Loucy (cell line): ENCODE data around the gene GRN.

Source experiments
- H2AFZ ChIP-seq: fragments of 200-600 bp; sonication (generic); 2 replicates; pipeline ENCODE4 v1.6.0; 2016; ENCODE audit warnings: antibody characterized with exemption, mild to moderate bottlenecking, low read length, moderate library complexity
- H3F3A ChIP-seq: fragments of 200-600 bp; 2 replicates; pipeline ENCODE4 v1.6.0; 2016; ENCODE audit warnings: antibody characterized with exemption, low read depth, mild to moderate bottlenecking
- H3K27me3 ChIP-seq: fragments of 200-600 bp; sonication (generic); 2 replicates; pipeline ENCODE4 v1.6.1; 2014; ENCODE audit warnings: low read length, mild to moderate bottlenecking; ENCODE audit not compliant: insufficient read depth, poor library complexity, severe bottlenecking
- H3K36me3 ChIP-seq: fragments of 200-600 bp; sonication (generic); 2 replicates; pipeline ENCODE4 v1.6.1; 2016; ENCODE audit warnings: low read length; ENCODE audit not compliant: insufficient read depth
- H3K4me1 ChIP-seq: fragments of 200-600 bp; sonication (generic); 2 replicates; pipeline ENCODE4 v1.5.1; 2014; ENCODE audit warnings: low read length, mild to moderate bottlenecking; ENCODE audit not compliant: insufficient read depth, poor library complexity, severe bottlenecking
- H3K4me2 ChIP-seq: fragments of 200-600 bp; sonication (generic); 2 replicates; pipeline ENCODE4 v1.6.0; 2014; ENCODE audit warnings: antibody characterized with exemption, low read length, low read depth, mild to moderate bottlenecking; ENCODE audit not compliant: poor library complexity, severe bottlenecking
- H3K4me3 ChIP-seq: fragments of 200-600 bp; sonication (generic); 2 replicates; pipeline ENCODE4 v1.5.1; 2014; ENCODE audit warnings: low read length, mild to moderate bottlenecking, mixed read lengths; ENCODE audit not compliant: poor library complexity, severe bottlenecking
- H3K79me2 ChIP-seq: fragments of 200-600 bp; sonication (generic); 2 replicates; pipeline ENCODE4 v1.6.1; 2014; ENCODE audit warnings: low read length; ENCODE audit not compliant: insufficient read depth
- H3K9ac ChIP-seq: fragments of 200-600 bp; sonication (generic); 2 replicates; pipeline ENCODE4 v1.6.0; 2014; ENCODE audit warnings: mild to moderate bottlenecking, low read depth, low read length, moderate library complexity; ENCODE audit not compliant: poor library complexity, severe bottlenecking
- H3K9me2 ChIP-seq: fragments of 200-600 bp; sonication (generic); replicated peaks from 2 replicates; pipeline ENCODE4 v1.6.1; 2016; ENCODE audit warnings: low read depth, low read length, mixed read lengths
- H3K9me3 ChIP-seq: fragments of 200-600 bp; sonication (generic); 2 replicates; pipeline ENCODE4 v1.6.1; 2014; ENCODE audit warnings: mild to moderate bottlenecking, antibody characterized with exemption, low read length, low read depth; ENCODE audit not compliant: insufficient read depth
- H4K20me1 ChIP-seq: fragments of 200-600 bp; sonication (generic); 2 replicates; pipeline ENCODE4 v1.6.0; 2014; ENCODE audit warnings: antibody characterized with exemption, low read length, mild to moderate bottlenecking; ENCODE audit not compliant: insufficient read depth, poor library complexity, severe bottlenecking
- EZH2phosphoT487 ChIP-seq: fragments of 200-600 bp; IDR thresholded peaks from 2 replicates; pipeline ENCODE4 v1.6.1; 2018; ENCODE audit warnings: antibody characterized with exemption, mild to moderate bottlenecking, moderate library complexity, borderline replicate concordance
- TF ChIP-seq, protein P1 (sequence below): fragments of 200-600 bp; sonication (generic); conservative IDR thresholded peaks from 2 replicates; pipeline ENCODE4 v1.5.1; 2014; ENCODE audit warnings: mild to moderate bottlenecking, antibody characterized with exemption, low read length

The GRN gene

DNA sequence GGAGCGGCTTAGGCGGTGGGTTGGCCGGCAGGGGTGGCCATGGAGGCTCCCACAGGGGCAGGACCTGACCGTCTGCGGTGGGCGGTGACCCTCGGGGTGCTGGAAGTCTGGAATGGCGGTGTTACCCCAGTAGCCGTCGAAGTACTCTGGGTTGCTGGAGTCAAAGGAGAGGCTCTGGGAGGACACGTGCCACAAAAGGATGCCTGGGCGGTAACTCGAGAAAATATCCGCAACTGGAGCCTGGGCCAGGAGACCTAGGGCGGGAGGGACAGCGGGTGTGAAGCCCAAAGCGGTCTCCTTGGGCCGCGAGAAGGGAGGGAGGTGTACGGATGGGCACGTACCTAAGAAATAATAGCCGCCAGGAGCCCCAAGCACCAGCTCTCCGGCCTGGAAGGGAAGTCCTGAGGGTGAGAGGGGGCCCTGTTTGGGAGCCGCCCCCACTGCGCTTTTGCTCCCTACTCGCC is 39.8 kb downstream of the GRN start:
- Histone ChIP-seq H4K20me1 (no peaks in the 10 kb centered on the region), H3K4me3 (no peak overlapping the region), H3K9ac (no peak overlapping the region), H3K79me2 (no peaks in the 10 kb centered on the region), H3K36me3 (no peaks in the 10 kb centered on the region), H3K4me1 (peaks cover 10% of the 10 kb centered on the region), H3K4me2 (no peak overlapping the region), H2AFZ (no peak overlapping the region), H3K9me2 (no peaks in the 10 kb centered on the region), H3F3A (no peaks in the 10 kb centered on the region), H3K9me3 (no peaks in the 10 kb centered on the region), H3K27me3 (no peaks in the 10 kb centered on the region)
- TF ChIP-seq, protein P1, sequence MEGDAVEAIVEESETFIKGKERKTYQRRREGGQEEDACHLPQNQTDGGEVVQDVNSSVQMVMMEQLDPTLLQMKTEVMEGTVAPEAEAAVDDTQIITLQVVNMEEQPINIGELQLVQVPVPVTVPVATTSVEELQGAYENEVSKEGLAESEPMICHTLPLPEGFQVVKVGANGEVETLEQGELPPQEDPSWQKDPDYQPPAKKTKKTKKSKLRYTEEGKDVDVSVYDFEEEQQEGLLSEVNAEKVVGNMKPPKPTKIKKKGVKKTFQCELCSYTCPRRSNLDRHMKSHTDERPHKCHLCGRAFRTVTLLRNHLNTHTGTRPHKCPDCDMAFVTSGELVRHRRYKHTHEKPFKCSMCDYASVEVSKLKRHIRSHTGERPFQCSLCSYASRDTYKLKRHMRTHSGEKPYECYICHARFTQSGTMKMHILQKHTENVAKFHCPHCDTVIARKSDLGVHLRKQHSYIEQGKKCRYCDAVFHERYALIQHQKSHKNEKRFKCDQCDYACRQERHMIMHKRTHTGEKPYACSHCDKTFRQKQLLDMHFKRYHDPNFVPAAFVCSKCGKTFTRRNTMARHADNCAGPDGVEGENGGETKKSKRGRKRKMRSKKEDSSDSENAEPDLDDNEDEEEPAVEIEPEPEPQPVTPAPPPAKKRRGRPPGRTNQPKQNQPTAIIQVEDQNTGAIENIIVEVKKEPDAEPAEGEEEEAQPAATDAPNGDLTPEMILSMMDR: no peak
- TF ChIP-seq EZH2phosphoT487: no peak

DNA sequence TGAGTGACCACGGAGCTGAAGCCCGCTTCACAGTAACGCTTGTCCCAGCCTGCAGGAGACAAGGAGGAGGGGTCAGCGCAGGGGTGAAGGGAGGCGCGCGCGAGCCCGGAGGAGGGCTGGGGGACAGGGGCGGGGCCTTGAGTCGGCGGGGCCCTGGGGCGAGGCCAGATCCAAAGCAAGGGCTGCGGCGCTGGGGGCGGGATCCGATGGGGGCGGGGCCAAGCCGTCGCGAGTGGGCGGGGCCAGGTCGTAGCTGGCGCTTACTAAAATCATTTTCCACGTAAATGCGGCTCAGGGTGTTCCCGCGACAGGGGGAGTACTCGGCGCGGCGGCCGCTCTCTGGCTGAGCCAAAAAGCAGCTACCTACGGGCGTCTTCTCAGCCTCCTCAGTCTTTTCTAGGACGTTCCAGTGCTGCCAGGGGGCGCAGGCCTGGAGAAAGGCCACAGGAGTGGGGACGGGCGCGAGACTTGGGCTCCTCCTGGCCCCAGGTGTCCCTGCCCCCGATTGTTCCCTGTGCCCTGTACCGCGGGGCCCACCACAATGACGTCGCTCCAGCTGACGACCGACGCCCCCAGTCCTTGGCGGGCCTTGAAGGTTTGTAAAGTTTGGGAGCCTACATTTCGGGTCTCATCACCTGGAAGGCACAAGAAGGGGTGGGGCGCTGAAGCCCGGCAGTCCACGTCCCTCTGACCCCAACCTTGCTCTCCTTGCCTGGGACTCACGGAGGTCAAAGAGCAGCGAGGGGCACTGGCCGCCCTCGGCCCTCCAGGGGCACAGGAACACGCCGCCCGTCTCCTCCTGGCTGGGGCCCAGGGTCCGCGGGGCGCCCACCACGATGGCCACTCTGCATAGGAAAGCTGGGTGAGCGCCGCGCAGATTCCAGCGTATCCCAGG is 40.4 kb downstream of the GRN start:
- Histone ChIP-seq H3K9me2 (no peaks in the 10 kb centered on the region), H2AFZ (no peak overlapping the region), H3K4me1 (peaks cover 17% of the 10 kb centered on the region)

DNA sequence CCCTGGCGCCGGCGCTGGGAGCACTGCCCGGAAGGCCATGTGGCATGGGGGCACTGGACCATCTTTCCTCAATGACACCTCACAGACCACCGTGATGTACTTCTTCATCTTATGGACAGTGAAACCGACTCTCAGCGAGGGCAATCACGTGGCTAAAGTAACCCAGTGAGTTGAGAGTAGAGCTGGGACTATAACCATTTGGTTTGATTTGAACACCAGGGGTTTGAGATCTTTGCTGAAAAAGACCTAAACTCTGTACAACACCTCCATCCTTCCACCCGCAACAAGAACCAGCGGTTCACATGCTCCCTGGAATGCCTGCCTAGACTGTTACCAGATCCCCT is 41.1 kb downstream of the GRN start:
- Histone ChIP-seq H3K27me3 (no peaks in the 10 kb centered on the region), H3K4me2 (no peak overlapping the region), H3K9me2 (no peaks in the 10 kb centered on the region), H3K4me3 (no peak overlapping the region), H3K9ac (no peak overlapping the region), H2AFZ (no peak overlapping the region), H4K20me1 (no peaks in the 10 kb centered on the region), H3K4me1 (peaks cover 20% of the 10 kb centered on the region), H3K79me2 (no peaks in the 10 kb centered on the region), H3K36me3 (no peaks in the 10 kb centered on the region), H3F3A (no peaks in the 10 kb centered on the region), H3K9me3 (no peaks in the 10 kb centered on the region)
- TF ChIP-seq EZH2phosphoT487: no peak
- TF ChIP-seq, protein P1: no peak

More for the DNA sequence above, 40.4 kb downstream of the GRN start:
- Histone ChIP-seq H3K9ac (no peak overlapping the region), H3K9me3 (no peaks in the 10 kb centered on the region), H3F3A (no peaks in the 10 kb centered on the region), H3K4me2 (no peak overlapping the region), H4K20me1 (no peaks in the 10 kb centered on the region), H3K27me3 (no peaks in the 10 kb centered on the region), H3K36me3 (no peaks in the 10 kb centered on the region), H3K4me3 (no peak overlapping the region), H3K79me2 (no peaks in the 10 kb centered on the region)
- no peak for TF ChIP-seq EZH2phosphoT487
- TF ChIP-seq, protein P1: no peak
